Activated CD4-positive, alpha-beta T cell treated with anti-CD3 and anti-CD28 coated beads, Interleukin-2, Interleukin-4, amounts not matched to agents 100 ng/mL and 50 ng/mL, durations not matched to agents 16 hours and 8 hours (primary cell): ENCODE measurements around the gene ADARB1.

Source experiments
- DNase-seq: peaks from one replicate; pipeline ENCODE4 v3.0.0-alpha.2; 2020; ENCODE audit warnings: low spot score

ADARB1 gene

GRCh38 chr21:45267390-45267760 lies 193.0 kb downstream of the ADARB1 start:
- no peak for DNase-seq

GRCh38 chr21:45269861-45270260 lies 195.5 kb downstream of the ADARB1 start:
- no peak for DNase-seq

- DNase-seq: no peak
These were observed 196.0 kb downstream of the ADARB1 start for GRCh38 chr21:45270306-45270821.
